HG03575 (cell line): ENCODE measurements around the gene CELA3A.
"Not testable (repeated sequence)": the region's sequence is repeated elsewhere in the genome, so short reads cannot be mapped to it uniquely, and the experiment has no call there.

ENCODE experiments used
- ATAC-seq: cut with Tn5 transposase; IDR thresholded peaks from one replicate; pipeline ENCODE4 v1.9.1; 2021; ENCODE audit not compliant: unreplicated experiment, insufficient number of reproducible peaks, low FRiP score; ENCODE audit errors: extremely low read depth

CELA3A gene

GRCh38 chr1:22006736-22007135 lies 5.3 kb downstream of the CELA3A start:
- not testable (repeated sequence) for ATAC-seq

- not testable (repeated sequence) for ATAC-seq
Measured at GRCh38 chr1:22007262-22007661, 5.8 kb downstream of the CELA3A start.

GRCh38 chr1:22009566-22009965 lies 8.1 kb downstream of the CELA3A start:
- not testable (repeated sequence) for ATAC-seq

- not testable (repeated sequence) for ATAC-seq
Measured at GRCh38 chr1:22012752-22013151, 11.3 kb downstream of the CELA3A start.

- not testable (repeated sequence) for ATAC-seq
Measured at GRCh38 chr1:22014575-22015206, 13.2 kb downstream of the CELA3A start.

GRCh38 chr1:22018583-22019559 lies 17.4 kb downstream of the CELA3A start:
- no peak for ATAC-seq

- no peak for ATAC-seq
Measured at GRCh38 chr1:22021061-22021460, 19.6 kb downstream of the CELA3A start.

- peak; percentile 27 for ATAC-seq
Measured at GRCh38 chr1:22024485-22025367, 23.3 kb downstream of the CELA3A start.

GRCh38 chr1:22025368-22026155 lies 24.1 kb downstream of the CELA3A start:
- ATAC-seq = peak; percentile 35

GRCh38 chr1:22026924-22027289 lies 25.4 kb downstream of the CELA3A start:
- no peak for ATAC-seq

- no peak for ATAC-seq
Measured at GRCh38 chr1:22030057-22030456, 28.6 kb downstream of the CELA3A start.

- no peak for ATAC-seq
Measured at GRCh38 chr1:22030473-22030872, 29.0 kb downstream of the CELA3A start.

- ATAC-seq = no peak
Measured at GRCh38 chr1:22031214-22031962, 29.9 kb downstream of the CELA3A start.

GRCh38 chr1:22034834-22035233 lies 33.4 kb downstream of the CELA3A start:
- not testable (repeated sequence) for ATAC-seq

- ATAC-seq = no peak
Measured at GRCh38 chr1:22037520-22037919, 36.1 kb downstream of the CELA3A start.

GRCh38 chr1:22038036-22038435 lies 36.6 kb downstream of the CELA3A start:
- no peak for ATAC-seq

GRCh38 chr1:22039594-22040285 lies 38.3 kb downstream of the CELA3A start:
- ATAC-seq = no peak
